22Rv1 (cell line): ENCODE data around the gene MRRF.

ENCODE experiments used
- H3K27ac ChIP-seq: fragments of 450-650 bp; 2 replicates; pipeline ENCODE4 v1.5.1; 2017
- CTCF ChIP-seq: fragments of 450-650 bp; IDR thresholded peaks from 2 replicates; pipeline ENCODE4 v1.5.1; 2017; ENCODE audit warnings: mild to moderate bottlenecking
- ZFX ChIP-seq: fragments of 450-650 bp; IDR thresholded peaks from 2 replicates; pipeline ENCODE4 v1.6.1; 2017; ENCODE audit warnings: antibody characterized with exemption, borderline replicate concordance

MRRF gene

GRCh38 chr9:122333169-122333808, 68.6 kb downstream of the MRRF start:
- H3K27ac ChIP-seq: no peak overlapping the region
- no peak for TF ChIP-seq ZFX
- TF ChIP-seq CTCF: no peak

- H3K27ac ChIP-seq: no peak overlapping the region
Observed at GRCh38 chr9:122334916-122335315, 70.2 kb downstream of the MRRF start.

GRCh38 chr9:122336189-122336588, 71.5 kb downstream of the MRRF start:
- H3K27ac ChIP-seq: no peak overlapping the region
- TF ChIP-seq ZFX (no peak), CTCF (no peak)

More at GRCh38 chr9:122334916-122335315, 70.2 kb downstream of the MRRF start:
- no peak for TF ChIP-seq ZFX
- no peak for TF ChIP-seq CTCF

GRCh38 chr9:122336866-122337555, 72.3 kb downstream of the MRRF start:
- TF ChIP-seq ZFX: no peak
- no peak for TF ChIP-seq CTCF
- H3K27ac ChIP-seq: no peak overlapping the region

- TF ChIP-seq ZFX (no peak), CTCF (no peak)
- H3K27ac ChIP-seq: no peak overlapping the region
Observed at GRCh38 chr9:122337556-122337929, 72.9 kb downstream of the MRRF start.

- no peak overlapping the region for H3K27ac ChIP-seq
- TF ChIP-seq CTCF (no peak), ZFX (no peak)
Observed at GRCh38 chr9:122338536-122338935, 73.9 kb downstream of the MRRF start.

GRCh38 chr9:122338994-122339393, 74.3 kb downstream of the MRRF start:
- TF ChIP-seq CTCF: no peak
- no peak for TF ChIP-seq ZFX
- H3K27ac ChIP-seq: no peak overlapping the region
